Activated T-cell treated with anti-CD3 and anti-CD28 coated beads, Interleukin-2, amount 50 U/mL, for 72 hours (primary cell): ENCODE measurements around the gene TAF7L. TPM values are rescaled to one million over a fixed set of nuclear protein-coding genes. Genes with fewer than 3 reads are reported as not detected.

Source experiments
- ATAC-seq, 2 donors: fragments of 150-1000 bp; cut with Tn5 transposase; replicated peaks in 1 of 2; 2 replicates each; pipeline ENCODE4 v1.10.0; 2021; ENCODE audit warnings: moderate library complexity in 2 of 2, mild to moderate bottlenecking in 1 of 2
- DNase-seq, 2 donors: peaks; one replicate each; pipeline ENCODE4 v3.0.0; 2021 to 2022; ENCODE audit warnings: mixed read lengths in 1 of 2
- H3K27ac Mint-ChIP-seq: one replicate; pipeline ENCODE4 v1.8.0; 2022; ENCODE audit warnings: mild to moderate bottlenecking, moderate library complexity, mixed read lengths
- H3K27me3 Mint-ChIP-seq: one replicate; pipeline ENCODE4 v1.8.0; 2022; ENCODE audit warnings: low read depth, mixed read lengths
- H3K36me3 Mint-ChIP-seq, 2 donors: one replicate each; pipeline ENCODE4 v1.8.0; 2022; ENCODE audit warnings: mixed read lengths in 2 of 2, mild to moderate bottlenecking in 1 of 2; ENCODE audit not compliant: insufficient read depth in 2 of 2
- H3K4me1 Mint-ChIP-seq: one replicate; pipeline ENCODE4 v1.8.0; 2022; ENCODE audit warnings: low read depth, mixed read lengths
- H3K4me3 Mint-ChIP-seq, 2 donors: one replicate each; pipeline ENCODE4 v1.8.0; 2022; ENCODE audit warnings: mild to moderate bottlenecking in 2 of 2, mixed read lengths in 2 of 2, moderate library complexity in 2 of 2
- H3K9me3 Mint-ChIP-seq, 2 donors: one replicate each; pipeline ENCODE4 v1.8.0; 2022; ENCODE audit warnings: mixed read lengths in 2 of 2
- total RNA-seq, 2 donors: library from RNA; stranded (reverse); gene quantifications; one replicate each; pipeline ENCODE4 v1.2.3, GENCODE V29; 2022

Gene TAF7L
- total RNA-seq, 2 donors from 2014 or later: not detected

- Mint-ChIP-seq H3K27me3 (peaks cover 18% of the 10 kb centered on the region), H3K4me3 (no peak overlapping the region), H3K9me3 (no peaks in the 10 kb centered on the region), H3K36me3 (no peaks in the 10 kb centered on the region), H3K4me1 (peaks cover 5% of the 10 kb centered on the region), H3K27ac (no peak overlapping the region)
- DNase-seq: no peak
- ATAC-seq: no peak
Observed at GRCh38 chrX:101258259-101258581, 32.9 kb downstream of the TAF7L start.

DNA sequence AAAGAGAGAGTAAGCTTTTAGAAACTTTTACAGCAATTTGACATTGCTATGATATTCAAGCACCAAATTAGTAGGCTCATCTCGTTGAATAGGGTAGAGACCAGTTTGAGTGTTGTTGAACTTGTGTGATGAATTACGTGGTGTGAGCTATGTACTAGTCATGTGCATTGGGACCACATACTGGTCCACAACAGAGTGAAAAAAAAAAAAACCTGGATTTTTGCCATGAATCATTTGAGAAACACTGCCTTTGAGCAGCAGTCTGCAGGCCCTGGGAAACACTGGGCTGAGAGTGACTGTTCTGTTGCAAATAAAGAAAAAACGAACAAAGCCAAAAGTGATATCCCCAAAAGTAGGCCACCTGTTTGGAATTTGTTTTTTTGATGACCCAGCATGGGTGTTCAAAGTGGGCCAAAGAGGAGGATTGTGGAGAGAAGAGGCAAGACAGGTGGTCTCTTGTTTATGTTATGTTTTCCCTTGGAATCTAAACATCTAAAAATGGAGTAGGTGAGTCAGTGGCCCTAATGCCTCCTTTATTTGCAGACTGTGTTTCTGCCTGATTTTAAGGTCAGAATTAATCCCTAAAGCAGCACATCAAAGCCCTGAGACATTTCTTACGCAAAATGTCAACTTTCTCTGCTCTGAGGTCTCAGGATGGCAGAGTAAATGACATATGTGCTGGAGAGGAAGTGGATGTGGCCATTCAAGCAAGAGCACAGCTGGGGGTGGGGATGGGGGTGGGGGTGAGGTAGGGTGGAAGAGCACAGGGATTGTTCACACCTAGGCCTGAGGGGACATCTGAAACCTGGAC lies 33.5 kb downstream of the TAF7L start:
- Mint-ChIP-seq H3K36me3 (no peaks in the 10 kb centered on the region), H3K4me3 (no peak overlapping the region), H3K9me3 (no peaks in the 10 kb centered on the region), H3K27me3 (peaks cover 15% of the 10 kb centered on the region), H3K4me1 (peaks cover 5% of the 10 kb centered on the region), H3K27ac (no peak overlapping the region)
- ATAC-seq (no peak), DNase-seq (no peak)

DNA sequence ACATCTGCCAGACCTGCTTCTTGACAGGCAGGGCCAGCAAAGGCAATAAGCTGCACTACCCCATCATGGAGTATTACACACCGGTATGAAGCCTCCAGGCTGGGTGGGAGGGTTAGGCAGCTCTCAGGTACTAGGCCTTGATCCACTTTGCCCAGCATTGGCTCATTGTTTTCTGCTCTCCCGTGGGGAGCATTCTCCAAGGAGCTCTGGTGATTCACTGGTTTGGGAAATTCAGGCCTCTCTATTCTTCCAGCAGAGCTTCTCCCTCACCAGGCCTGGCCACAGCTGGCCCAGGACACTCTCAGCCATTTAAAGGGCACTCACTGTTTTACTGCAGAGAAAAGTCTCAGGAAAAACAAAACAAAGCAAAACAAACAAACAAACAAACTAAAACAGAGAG lies 38.5 kb downstream of the TAF7L start:
- Mint-ChIP-seq H3K27me3 (peaks cover 19% of the 10 kb centered on the region), H3K36me3 (no peaks in the 10 kb centered on the region), H3K4me1 (peaks cover 3% of the 10 kb centered on the region), H3K4me3 (no peak overlapping the region), H3K9me3 (no peaks in the 10 kb centered on the region), H3K27ac (no peak overlapping the region)
- DNase-seq (no peak), ATAC-seq (no peak)

DNA sequence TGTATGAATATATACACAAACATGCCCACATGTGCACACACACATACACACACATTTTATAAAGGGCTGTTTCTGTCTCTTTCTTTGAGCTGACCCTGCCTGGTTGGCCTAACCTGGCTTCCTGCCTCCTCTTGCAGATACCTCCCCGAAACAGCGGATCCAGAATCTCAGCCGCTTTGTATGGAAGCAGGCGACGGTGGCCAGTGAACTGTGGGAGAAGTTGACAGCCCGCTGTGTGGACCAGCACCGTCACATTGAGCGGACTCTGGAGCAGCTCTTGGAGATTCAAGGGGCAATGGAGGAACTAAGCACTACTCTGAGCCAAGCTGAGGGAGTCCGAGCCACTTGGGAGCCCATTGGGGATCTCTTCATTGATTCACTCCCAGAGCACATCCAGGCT lies 49.6 kb downstream of the TAF7L start:
- peaks cover 13% of the 10 kb centered on the region for H3K27me3 Mint-ChIP-seq
- ATAC-seq (no peak), DNase-seq (no peak)
- no peak overlapping the region for H3K4me3 Mint-ChIP-seq
- H3K27ac Mint-ChIP-seq: no peak overlapping the region
- H3K4me1 Mint-ChIP-seq: no peaks in the 10 kb centered on the region
- no peaks in the 10 kb centered on the region for H3K36me3 Mint-ChIP-seq
- no peaks in the 10 kb centered on the region for H3K9me3 Mint-ChIP-seq

DNA sequence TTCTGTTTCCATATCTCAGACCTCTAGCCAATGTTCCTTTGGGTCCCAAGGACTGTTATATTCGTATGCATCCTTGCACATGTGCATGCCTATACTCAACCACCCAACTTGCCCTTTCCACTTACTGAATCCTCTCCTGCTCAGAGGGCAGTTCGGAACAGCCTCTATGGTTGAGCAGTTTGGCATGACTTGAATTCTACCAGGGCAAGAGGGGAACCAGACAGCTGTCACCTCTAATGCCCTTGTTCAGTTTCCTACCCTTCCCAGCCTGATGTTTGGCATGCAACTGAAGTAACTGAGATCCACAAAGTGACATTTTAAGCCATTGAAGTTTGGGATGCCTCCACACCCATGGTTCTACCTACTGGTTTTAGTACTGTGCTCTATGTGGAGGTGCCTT lies 54.1 kb downstream of the TAF7L start:
- H3K4me1 Mint-ChIP-seq: no peaks in the 10 kb centered on the region
- no peaks in the 10 kb centered on the region for H3K36me3 Mint-ChIP-seq
- no peak overlapping the region for H3K27ac Mint-ChIP-seq
- no peaks in the 10 kb centered on the region for H3K9me3 Mint-ChIP-seq
- DNase-seq (no peak), ATAC-seq (no peak)
- H3K4me3 Mint-ChIP-seq: no peak overlapping the region
- H3K27me3 Mint-ChIP-seq: peaks cover 16% of the 10 kb centered on the region

- no peak overlapping the region for H3K4me3 Mint-ChIP-seq
- H3K4me1 Mint-ChIP-seq: no peaks in the 10 kb centered on the region
- H3K27ac Mint-ChIP-seq: no peak overlapping the region
- ATAC-seq (no peak), DNase-seq (no peak)
- H3K27me3 Mint-ChIP-seq: peaks cover 26% of the 10 kb centered on the region
- H3K36me3 Mint-ChIP-seq: no peaks in the 10 kb centered on the region
- H3K9me3 Mint-ChIP-seq: no peaks in the 10 kb centered on the region
Observed at GRCh38 chrX:101232316-101232715, 58.8 kb downstream of the TAF7L start.

DNA sequence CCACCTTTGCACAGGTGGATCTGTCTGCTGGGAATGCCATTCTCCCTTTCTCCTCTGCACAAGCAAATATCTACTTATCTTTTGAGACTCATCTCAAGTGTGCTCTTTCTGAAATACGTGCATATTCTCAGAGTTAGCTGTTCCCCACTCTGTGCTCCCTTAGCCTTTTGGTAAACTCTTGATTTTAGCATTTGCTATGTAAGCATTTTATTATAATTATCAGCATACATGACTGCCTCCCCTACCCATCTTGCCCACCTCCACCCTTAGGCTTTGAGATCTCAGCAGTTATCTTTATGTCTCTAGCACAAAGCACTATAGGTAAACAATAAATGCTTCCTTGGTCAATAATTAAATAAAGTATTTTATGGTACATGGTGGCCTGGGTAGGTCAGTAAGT lies 60.1 kb downstream of the TAF7L start:
- H3K27me3 Mint-ChIP-seq: peaks cover 21% of the 10 kb centered on the region

DNA sequence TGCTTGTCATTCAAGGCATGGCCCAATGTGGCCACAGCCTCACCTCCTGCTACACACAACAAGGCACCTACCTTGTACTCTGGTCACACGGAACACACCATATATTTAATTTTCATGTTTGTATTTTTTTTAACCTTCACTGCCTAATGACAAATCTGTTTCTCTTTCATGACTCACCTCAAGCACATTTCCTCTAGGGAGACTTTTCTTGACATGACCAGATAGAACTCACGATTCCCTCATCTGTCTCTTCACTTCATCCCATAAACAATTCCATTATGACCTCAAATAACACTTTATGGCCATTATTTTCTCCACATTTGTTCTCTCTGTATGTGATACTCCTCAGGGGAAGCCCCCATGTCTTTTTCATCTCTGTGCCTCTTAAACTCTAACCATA lies 60.5 kb downstream of the TAF7L start:
- ATAC-seq (no peak), DNase-seq (no peak)
- Mint-ChIP-seq H3K4me1 (no peaks in the 10 kb centered on the region), H3K36me3 (no peaks in the 10 kb centered on the region), H3K4me3 (no peak overlapping the region), H3K27ac (no peak overlapping the region), H3K27me3 (peaks cover 21% of the 10 kb centered on the region), H3K9me3 (no peaks in the 10 kb centered on the region)

More for the DNA sequence above, 60.1 kb downstream of the TAF7L start:
- H3K4me1 Mint-ChIP-seq: no peaks in the 10 kb centered on the region
- no peak overlapping the region for H3K27ac Mint-ChIP-seq
- H3K4me3 Mint-ChIP-seq: no peak overlapping the region
- DNase-seq: no peak
- ATAC-seq: no peak
- no peaks in the 10 kb centered on the region for H3K36me3 Mint-ChIP-seq
- H3K9me3 Mint-ChIP-seq: no peaks in the 10 kb centered on the region

- peak; percentile 25 to 43 for ATAC-seq
- H3K27me3 Mint-ChIP-seq: peaks cover 12% of the 10 kb centered on the region
Observed at GRCh38 chrX:101229170-101229569, 62.0 kb downstream of the TAF7L start.

GRCh38 chrX:101223226-101223625 lies 67.9 kb downstream of the TAF7L start:
- Mint-ChIP-seq H3K4me3 (no peak overlapping the region), H3K9me3 (no peaks in the 10 kb centered on the region), H3K27ac (no peak overlapping the region), H3K27me3 (peaks cover 18% of the 10 kb centered on the region), H3K4me1 (peaks cover 20% of the 10 kb centered on the region), H3K36me3 (no peaks in the 10 kb centered on the region)
- no peak for ATAC-seq
- DNase-seq: no peak

More at GRCh38 chrX:101229170-101229569, 62.0 kb downstream of the TAF7L start:
- no peak overlapping the region for H3K4me3 Mint-ChIP-seq
- H3K9me3 Mint-ChIP-seq: no peaks in the 10 kb centered on the region
- no peak overlapping the region for H3K27ac Mint-ChIP-seq
- no peaks in the 10 kb centered on the region for H3K4me1 Mint-ChIP-seq
- no peaks in the 10 kb centered on the region for H3K36me3 Mint-ChIP-seq
- no peak for DNase-seq

GRCh38 chrX:101220662-101221260 lies 70.4 kb downstream of the TAF7L start:
- H3K9me3 Mint-ChIP-seq: no peaks in the 10 kb centered on the region
- H3K36me3 Mint-ChIP-seq: no peaks in the 10 kb centered on the region
- no peak for DNase-seq
- peaks cover 25% of the 10 kb centered on the region for H3K27me3 Mint-ChIP-seq
- no peak for ATAC-seq
- H3K4me3 Mint-ChIP-seq: no peak overlapping the region
- H3K4me1 Mint-ChIP-seq: peaks cover 20% of the 10 kb centered on the region
- no peak overlapping the region for H3K27ac Mint-ChIP-seq

DNA sequence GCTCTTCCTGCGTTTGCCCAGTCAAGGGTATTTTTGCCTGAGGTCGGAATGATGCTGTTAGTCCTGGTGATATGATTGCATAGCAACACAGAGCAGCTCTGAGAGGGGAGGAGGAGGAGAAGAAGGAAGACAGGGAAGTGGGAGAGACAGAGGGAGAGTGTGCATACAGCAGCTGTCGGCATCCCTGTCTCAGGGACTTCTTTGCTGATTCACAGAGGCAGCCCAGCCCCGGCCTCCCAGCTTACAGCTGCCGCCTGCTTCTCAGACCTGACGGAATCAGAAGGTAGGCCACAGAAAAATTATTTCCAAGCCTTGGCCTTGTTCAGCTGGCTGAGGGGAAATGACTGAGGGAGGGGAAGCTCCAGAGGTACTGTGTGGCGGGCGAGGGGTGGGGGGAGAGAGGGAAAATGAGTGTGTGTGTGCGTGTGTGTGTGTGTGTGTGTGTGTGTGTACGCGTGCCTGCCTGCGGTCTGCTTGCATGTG lies 71.2 kb downstream of the TAF7L start:
- DNase-seq (peak in 1 of 2 donors; percentile 8), ATAC-seq (peak in 1 of 2 donors; percentile 52)
- H3K36me3 Mint-ChIP-seq: no peaks in the 10 kb centered on the region
- peaks cover 20% of the 10 kb centered on the region for H3K4me1 Mint-ChIP-seq
- peaks cover 25% of the 10 kb centered on the region for H3K27me3 Mint-ChIP-seq
- no peaks in the 10 kb centered on the region for H3K9me3 Mint-ChIP-seq
- peak overlapping the region in 1 of 2 donors; percentile 38 for H3K4me3 Mint-ChIP-seq
- no peak overlapping the region for H3K27ac Mint-ChIP-seq

DNA sequence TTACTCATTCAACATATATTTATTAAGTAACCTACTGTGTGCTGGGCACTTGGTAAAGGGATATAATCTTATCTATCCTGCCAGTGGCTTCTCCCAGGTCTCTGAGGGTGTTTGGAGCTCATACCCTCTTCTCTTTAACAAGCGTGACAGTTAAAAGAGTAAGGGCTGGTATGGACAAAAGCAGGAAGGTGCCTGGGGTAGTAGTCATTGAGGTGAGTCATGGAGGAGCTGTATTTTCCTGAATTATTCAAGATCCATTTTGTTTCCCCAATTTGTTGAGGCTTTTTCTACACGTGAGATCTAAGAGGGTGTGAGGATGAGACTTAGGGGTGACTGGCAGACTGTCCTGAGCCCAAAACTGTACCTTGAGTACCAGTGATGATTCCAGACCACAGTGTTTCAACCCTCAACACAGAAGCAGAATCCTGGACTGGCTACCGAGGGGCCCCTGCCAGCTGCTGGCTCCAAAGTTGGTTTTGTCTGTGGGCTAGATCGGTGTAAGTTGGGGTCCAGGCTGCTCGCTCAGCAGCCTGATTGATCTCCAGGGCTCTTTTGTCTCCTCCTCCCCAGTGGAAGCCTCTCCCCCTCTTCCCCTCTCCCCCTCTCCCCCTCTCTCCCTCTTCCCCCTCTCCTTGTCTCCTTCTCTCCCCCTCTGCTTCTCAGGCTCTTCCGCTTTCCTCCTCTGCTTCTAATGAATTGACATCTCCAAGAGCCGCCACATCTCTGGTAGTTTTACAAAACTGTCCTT lies 71.8 kb downstream of the TAF7L start, which contains the start of gene DRP2:
DRP2 (plus strand) TSS at position 671 of the 748 bp plus-strand sequence. CDS start 11,862 bp downstream, outside the sequence.
- Mint-ChIP-seq H3K36me3 (no peaks in the 10 kb centered on the region), H3K4me1 (peaks cover 20% of the 10 kb centered on the region), H3K9me3 (no peaks in the 10 kb centered on the region), H3K4me3 (peak within 1 kb of the TSS in 1 of 2 donors; percentile 38), H3K27me3 (peaks cover 25% of the 10 kb centered on the region), H3K27ac (no peak within 1 kb of the TSS)
- no peak for ATAC-seq
- no peak for DNase-seq
